ENCODE results near the gene PHLPP1.

GRCh38 chr18:62894681-62895390 is 179.5 kb downstream of the PHLPP1 start:
- no peak for TF ChIP-seq CTCF (IDR thresholded peaks at IDR 0.05; ENCODE audit: low read length)
- no peak for TF ChIP-seq EZH2phosphoT487 (IDR thresholded peaks at IDR 0.05; ENCODE audit: low read length)
